NCI-H2171 (cell line): ENCODE results near the gene TEKT1.

Experiments used
- DNase-seq: peaks from one replicate; lab custom pipeline; 2025; lab: John Stamatoyannopoulos, UW

TEKT1 gene

GRCh38 chr17:6757747-6758146, 73.8 kb downstream of the TEKT1 start:
- DNase-seq = no peak

GRCh38 chr17:6756425-6757031, 75.0 kb downstream of the TEKT1 start:
- DNase-seq = no peak

- no peak for DNase-seq
Measured at GRCh38 chr17:6755731-6756184, 75.8 kb downstream of the TEKT1 start, which contains the start of gene XAF1. Gene XAF1 (plus strand): TSS chr17:6756046. CDS start chr17:6756079, 33 bp downstream.

- no peak for DNase-seq
Measured at GRCh38 chr17:6755281-6755680, 76.2 kb downstream of the TEKT1 start.

GRCh38 chr17:6753546-6753945, 78.0 kb downstream of the TEKT1 start:
- no peak for DNase-seq

DNA sequence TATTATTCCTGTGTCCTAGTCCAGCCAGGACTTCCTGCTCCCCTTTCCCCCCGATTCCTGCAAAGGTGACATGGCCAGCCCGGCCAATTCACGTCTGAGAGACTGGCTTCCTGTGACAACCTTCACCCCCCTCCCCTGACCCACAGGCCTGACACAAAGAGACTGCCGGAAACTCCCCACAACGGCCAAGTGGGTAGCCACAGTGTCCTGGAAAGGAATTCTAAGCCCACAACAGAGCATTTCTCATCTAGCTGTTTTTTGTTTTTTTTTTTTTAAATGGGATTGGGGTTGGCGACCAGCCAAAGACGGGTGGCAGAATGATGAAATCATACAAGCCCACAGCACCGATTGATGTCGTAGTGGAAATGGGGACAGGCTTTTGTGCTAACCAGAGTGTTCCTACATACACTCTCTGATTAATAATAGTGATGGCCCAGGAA, 78.5 kb downstream of the TEKT1 start:
- DNase-seq = no peak

- DNase-seq = no peak
Measured at GRCh38 chr17:6752068-6752909, 79.2 kb downstream of the TEKT1 start.

DNA sequence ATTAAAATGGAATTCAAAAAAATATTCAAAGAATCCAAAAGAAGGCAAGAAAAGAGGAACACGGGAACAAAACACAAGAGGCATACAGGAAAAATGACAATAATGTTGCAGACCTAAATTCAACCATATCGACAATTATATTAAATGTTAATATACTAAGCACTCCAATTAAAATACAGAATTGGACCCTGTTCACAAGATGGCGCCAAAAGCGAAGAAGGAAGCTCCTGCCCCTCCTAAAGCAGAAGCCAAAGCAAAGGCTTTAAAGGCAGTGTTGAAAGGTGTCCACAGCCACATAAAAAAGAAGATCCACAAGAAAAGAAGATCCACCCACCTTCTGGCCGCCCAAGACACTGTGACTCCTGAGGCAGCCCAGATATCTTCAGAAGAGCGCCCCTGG, 82.0 kb downstream of the TEKT1 start:
- DNase-seq = no peak

GRCh38 chr17:6748617-6749016, 82.9 kb downstream of the TEKT1 start:
- no peak for DNase-seq
